ENCODE results near the gene TM9SF2.

TM9SF2 gene

DNA sequence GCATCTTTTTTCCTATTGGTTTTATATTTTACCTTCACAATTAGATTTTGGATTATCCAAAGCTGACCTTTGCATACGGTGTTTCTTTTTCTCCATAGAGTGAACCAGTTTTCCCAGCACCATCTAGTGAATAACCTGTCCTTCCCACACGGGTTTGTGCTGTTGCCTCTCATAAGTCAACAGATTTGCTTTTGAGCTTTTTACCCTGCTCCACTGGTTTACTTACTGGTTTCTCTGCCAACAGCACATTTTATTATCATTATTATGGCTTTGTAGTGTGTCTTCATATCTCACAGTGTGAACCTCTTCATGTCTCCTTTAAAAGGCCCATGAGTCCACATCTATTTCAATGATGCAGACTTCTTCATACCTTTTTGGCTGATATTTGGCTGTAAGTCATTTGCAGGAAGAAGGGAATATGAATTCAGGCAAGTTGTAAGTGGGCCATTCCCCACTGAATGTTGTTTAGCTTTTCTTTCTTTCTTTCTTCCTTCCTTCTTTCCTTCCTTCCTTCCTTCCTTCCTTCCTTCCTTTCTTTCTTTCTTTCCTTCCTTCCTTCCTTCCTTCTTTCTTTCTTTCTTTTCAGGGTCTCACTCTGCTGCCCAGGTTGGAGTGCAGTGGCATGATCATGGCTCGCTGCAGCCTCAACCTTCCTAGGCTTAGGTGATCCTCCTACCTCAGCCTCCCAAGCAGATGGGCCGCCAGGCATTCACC is 86.8 kb downstream of the TM9SF2 start:
- CTCF ChIA-PET, result interaction anchor here (0.6 kb wide), 1 partner anchor 147 kb away, joined by 3 read pairs; no protein-coding TSS in a partner anchor
- Histone ChIP-seq H3K9me3 (ENCODE audit: control insufficient read depth, insufficient read depth, low read depth, low read length) (no peaks in the 10 kb centered on the region), H3K36me3 (ENCODE audit: control insufficient read depth in 2 of 2, insufficient read depth in 1 of 2, low read length in 2 of 2) (no peaks in the 10 kb centered on the region), H3K4me3 (ENCODE audit: low read depth, low read length) (no peak overlapping the region), H3K27ac (ENCODE audit: extremely low read depth, low read depth, low read length) (no peak overlapping the region), H3K4me1 (ENCODE audit: control insufficient read depth, insufficient read depth, low read length) (no peaks in the 10 kb centered on the region)
- no peak for TF ChIP-seq ZNF544 (tag by site-specific recombination; IDR thresholded peaks at IDR 0.05)
- TF ChIP-seq ZNF366 (tag by site-specific recombination; conservative IDR thresholded peaks at IDR 0.05), result peak; percentile 91
- POLR2A ChIA-PET, result interaction anchor here (0.5 kb wide), 1 partner anchor 28 kb away, joined by 3 read pairs; no protein-coding TSS in a partner anchor

DNA sequence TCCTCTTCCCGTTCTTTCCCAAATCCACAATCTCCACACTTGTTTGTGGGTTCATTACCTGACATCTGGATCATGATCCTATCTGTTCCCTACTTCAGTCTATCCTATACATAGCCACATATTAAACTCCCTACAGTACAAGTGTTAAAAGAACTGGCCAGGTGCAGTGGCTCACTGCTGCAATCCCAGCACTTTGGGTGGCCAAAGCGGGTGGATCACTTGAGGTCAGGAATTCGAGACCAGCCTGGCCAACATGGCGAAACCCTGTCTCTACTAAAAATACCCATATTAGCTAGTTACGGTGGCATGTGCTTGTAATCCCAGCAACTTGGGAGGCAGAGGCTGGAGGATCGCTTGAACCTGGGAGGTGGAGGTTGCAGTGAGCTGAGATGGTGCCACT is 88.3 kb downstream of the TM9SF2 start:
- CTCF ChIA-PET, result no interaction called here
- Histone ChIP-seq H3K9me3 (ENCODE audit: control insufficient read depth, insufficient read depth, low read depth, low read length) (no peaks in the 10 kb centered on the region), H3K36me3 (ENCODE audit: control insufficient read depth in 2 of 2, insufficient read depth in 1 of 2, low read length in 2 of 2) (no peaks in the 10 kb centered on the region), H3K4me1 (ENCODE audit: control insufficient read depth, insufficient read depth, low read length) (no peaks in the 10 kb centered on the region), H3K27ac (ENCODE audit: extremely low read depth, low read depth, low read length) (no peak overlapping the region), H3K4me3 (ENCODE audit: low read depth, low read length) (no peak overlapping the region)
- no peak for TF ChIP-seq KLF9 (tag by site-specific recombination; IDR thresholded peaks at IDR 0.05; ENCODE audit: low read depth)
- TF ChIP-seq ZNF548 (tag by site-specific recombination; IDR thresholded peaks at IDR 0.05), result no peak
- TF ChIP-seq ZNF146 (tag by site-specific recombination; IDR thresholded peaks at IDR 0.05), result no peak
- TF ChIP-seq ZNF521 (tag by site-specific recombination; IDR thresholded peaks at IDR 0.05), result no peak
- no peak for TF ChIP-seq ZFP37 (tag by site-specific recombination; IDR thresholded peaks at IDR 0.05)
- no peak for TF ChIP-seq ZNF585B (tag by site-specific recombination; IDR thresholded peaks at IDR 0.05)
- TF ChIP-seq, protein P1, sequence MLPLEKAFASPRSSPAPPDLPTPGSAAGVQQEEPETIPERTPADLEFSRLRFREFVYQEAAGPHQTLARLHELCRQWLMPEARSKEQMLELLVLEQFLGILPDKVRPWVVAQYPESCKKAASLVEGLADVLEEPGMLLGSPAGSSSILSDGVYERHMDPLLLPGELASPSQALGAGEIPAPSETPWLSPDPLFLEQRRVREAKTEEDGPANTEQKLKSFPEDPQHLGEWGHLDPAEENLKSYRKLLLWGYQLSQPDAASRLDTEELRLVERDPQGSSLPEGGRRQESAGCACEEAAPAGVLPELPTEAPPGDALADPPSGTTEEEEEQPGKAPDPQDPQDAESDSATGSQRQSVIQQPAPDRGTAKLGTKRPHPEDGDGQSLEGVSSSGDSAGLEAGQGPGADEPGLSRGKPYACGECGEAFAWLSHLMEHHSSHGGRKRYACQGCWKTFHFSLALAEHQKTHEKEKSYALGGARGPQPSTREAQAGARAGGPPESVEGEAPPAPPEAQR (tag by site-specific recombination; IDR thresholded peaks at IDR 0.05), result no peak
- TF ChIP-seq, protein P2, sequence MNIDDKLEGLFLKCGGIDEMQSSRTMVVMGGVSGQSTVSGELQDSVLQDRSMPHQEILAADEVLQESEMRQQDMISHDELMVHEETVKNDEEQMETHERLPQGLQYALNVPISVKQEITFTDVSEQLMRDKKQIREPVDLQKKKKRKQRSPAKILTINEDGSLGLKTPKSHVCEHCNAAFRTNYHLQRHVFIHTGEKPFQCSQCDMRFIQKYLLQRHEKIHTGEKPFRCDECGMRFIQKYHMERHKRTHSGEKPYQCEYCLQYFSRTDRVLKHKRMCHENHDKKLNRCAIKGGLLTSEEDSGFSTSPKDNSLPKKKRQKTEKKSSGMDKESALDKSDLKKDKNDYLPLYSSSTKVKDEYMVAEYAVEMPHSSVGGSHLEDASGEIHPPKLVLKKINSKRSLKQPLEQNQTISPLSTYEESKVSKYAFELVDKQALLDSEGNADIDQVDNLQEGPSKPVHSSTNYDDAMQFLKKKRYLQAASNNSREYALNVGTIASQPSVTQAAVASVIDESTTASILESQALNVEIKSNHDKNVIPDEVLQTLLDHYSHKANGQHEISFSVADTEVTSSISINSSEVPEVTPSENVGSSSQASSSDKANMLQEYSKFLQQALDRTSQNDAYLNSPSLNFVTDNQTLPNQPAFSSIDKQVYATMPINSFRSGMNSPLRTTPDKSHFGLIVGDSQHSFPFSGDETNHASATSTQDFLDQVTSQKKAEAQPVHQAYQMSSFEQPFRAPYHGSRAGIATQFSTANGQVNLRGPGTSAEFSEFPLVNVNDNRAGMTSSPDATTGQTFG (tag by site-specific recombination; IDR thresholded peaks at IDR 0.05; ENCODE audit: borderline replicate concordance), result no peak
- no peak for TF ChIP-seq ZBTB20 (tag by site-specific recombination; IDR thresholded peaks at IDR 0.05)
- no peak for TF ChIP-seq ZNF202 (tag by site-specific recombination; IDR thresholded peaks at IDR 0.05; ENCODE audit: borderline replicate concordance)
- no peak for TF ChIP-seq MZF1 (tag by site-specific recombination; IDR thresholded peaks at IDR 0.05; ENCODE audit: borderline replicate concordance)
- TF ChIP-seq TRIM28 (IDR thresholded peaks at IDR 0.05; ENCODE audit: borderline replicate concordance, low read length), result no peak
- TF ChIP-seq, protein P3, sequence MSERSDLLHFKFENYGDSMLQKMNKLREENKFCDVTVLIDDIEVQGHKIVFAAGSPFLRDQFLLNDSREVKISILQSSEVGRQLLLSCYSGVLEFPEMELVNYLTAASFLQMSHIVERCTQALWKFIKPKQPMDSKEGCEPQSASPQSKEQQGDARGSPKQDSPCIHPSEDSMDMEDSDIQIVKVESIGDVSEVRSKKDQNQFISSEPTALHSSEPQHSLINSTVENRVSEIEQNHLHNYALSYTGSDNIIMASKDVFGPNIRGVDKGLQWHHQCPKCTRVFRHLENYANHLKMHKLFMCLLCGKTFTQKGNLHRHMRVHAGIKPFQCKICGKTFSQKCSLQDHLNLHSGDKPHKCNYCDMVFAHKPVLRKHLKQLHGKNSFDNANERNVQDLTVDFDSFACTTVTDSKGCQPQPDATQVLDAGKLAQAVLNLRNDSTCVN (tag by site-specific recombination; optimal IDR thresholded peaks at IDR 0.05), result no peak
- TF ChIP-seq, protein P4, sequence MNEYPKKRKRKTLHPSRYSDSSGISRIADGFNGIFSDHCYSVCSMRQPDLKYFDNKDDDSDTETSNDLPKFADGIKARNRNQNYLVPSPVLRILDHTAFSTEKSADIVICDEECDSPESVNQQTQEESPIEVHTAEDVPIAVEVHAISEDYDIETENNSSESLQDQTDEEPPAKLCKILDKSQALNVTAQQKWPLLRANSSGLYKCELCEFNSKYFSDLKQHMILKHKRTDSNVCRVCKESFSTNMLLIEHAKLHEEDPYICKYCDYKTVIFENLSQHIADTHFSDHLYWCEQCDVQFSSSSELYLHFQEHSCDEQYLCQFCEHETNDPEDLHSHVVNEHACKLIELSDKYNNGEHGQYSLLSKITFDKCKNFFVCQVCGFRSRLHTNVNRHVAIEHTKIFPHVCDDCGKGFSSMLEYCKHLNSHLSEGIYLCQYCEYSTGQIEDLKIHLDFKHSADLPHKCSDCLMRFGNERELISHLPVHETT (tag by site-specific recombination; IDR thresholded peaks at IDR 0.05), result no peak
- TF ChIP-seq, protein P5, sequence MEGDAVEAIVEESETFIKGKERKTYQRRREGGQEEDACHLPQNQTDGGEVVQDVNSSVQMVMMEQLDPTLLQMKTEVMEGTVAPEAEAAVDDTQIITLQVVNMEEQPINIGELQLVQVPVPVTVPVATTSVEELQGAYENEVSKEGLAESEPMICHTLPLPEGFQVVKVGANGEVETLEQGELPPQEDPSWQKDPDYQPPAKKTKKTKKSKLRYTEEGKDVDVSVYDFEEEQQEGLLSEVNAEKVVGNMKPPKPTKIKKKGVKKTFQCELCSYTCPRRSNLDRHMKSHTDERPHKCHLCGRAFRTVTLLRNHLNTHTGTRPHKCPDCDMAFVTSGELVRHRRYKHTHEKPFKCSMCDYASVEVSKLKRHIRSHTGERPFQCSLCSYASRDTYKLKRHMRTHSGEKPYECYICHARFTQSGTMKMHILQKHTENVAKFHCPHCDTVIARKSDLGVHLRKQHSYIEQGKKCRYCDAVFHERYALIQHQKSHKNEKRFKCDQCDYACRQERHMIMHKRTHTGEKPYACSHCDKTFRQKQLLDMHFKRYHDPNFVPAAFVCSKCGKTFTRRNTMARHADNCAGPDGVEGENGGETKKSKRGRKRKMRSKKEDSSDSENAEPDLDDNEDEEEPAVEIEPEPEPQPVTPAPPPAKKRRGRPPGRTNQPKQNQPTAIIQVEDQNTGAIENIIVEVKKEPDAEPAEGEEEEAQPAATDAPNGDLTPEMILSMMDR (tag by site-specific recombination; IDR thresholded peaks at IDR 0.05), result no peak
- no peak for TF ChIP-seq ZNF660 (tag by site-specific recombination; IDR thresholded peaks at IDR 0.05)
- no peak for TF ChIP-seq ZNF248 (tag by site-specific recombination; IDR thresholded peaks at IDR 0.05)
- no peak for TF ChIP-seq ZNF843 (tag by site-specific recombination; IDR thresholded peaks at IDR 0.05)
- POLR2A ChIA-PET, result no interaction called here
